Skin of body (tissue), 2 donors: ENCODE measurements around the gene PDYN. TPM values are rescaled to one million over a fixed set of nuclear protein-coding genes. Genes with fewer than 3 reads are reported as not detected.

Experiments
- DNase-seq: peaks from one replicate; lab custom pipeline; 2025; lab: John Stamatoyannopoulos, UW
- total RNA-seq: library from RNA; depleted of rRNA; stranded (reverse); fragments of >200 nt; gene quantifications from one replicate; pipeline ENCODE4 v1.2.3, GENCODE V29; 2014

PDYN gene
- total RNA-seq, 1 donor from 2014 or later = not detected

- no peak for DNase-seq
Measured at GRCh38 chr20:1995531-1996310, 1.9 kb upstream of the PDYN start.

- DNase-seq = no peak
Measured at GRCh38 chr20:1994627-1995026, 769 bp upstream of the PDYN start.

GRCh38 chr20:1992359-1993110, 1.3 kb downstream of the PDYN start:
- no peak for DNase-seq

GRCh38 chr20:1987826-1988225, 6.0 kb downstream of the PDYN start:
- DNase-seq = no peak

GRCh38 chr20:1983301-1983700, 10.6 kb downstream of the PDYN start:
- DNase-seq = no peak

- DNase-seq = no peak
Measured at GRCh38 chr20:1982686-1983085, 11.2 kb downstream of the PDYN start.

GRCh38 chr20:1979106-1979778, 14.6 kb downstream of the PDYN start:
- no peak for DNase-seq

- DNase-seq = no peak
Measured at GRCh38 chr20:1975291-1975690, 18.6 kb downstream of the PDYN start.

- no peak for DNase-seq
Measured at GRCh38 chr20:1973601-1974440, 20.0 kb downstream of the PDYN start.

GRCh38 chr20:1971893-1972586, 21.8 kb downstream of the PDYN start:
- DNase-seq = no peak

GRCh38 chr20:1968964-1969363, 24.9 kb downstream of the PDYN start:
- DNase-seq = no peak

- peak; percentile 40 for DNase-seq
Measured at GRCh38 chr20:1965520-1966351, 28.1 kb downstream of the PDYN start.

GRCh38 chr20:1964659-1965405, 29.0 kb downstream of the PDYN start:
- no peak for DNase-seq

GRCh38 chr20:1964061-1964460, 29.8 kb downstream of the PDYN start:
- DNase-seq = no peak

- no peak for DNase-seq
Measured at GRCh38 chr20:1961374-1961773, 32.5 kb downstream of the PDYN start.

GRCh38 chr20:1959156-1959555, 34.7 kb downstream of the PDYN start:
- DNase-seq = no peak

- no peak for DNase-seq
Measured at GRCh38 chr20:1958426-1958825, 35.4 kb downstream of the PDYN start.

- DNase-seq = no peak
Measured at GRCh38 chr20:1955217-1955616, 38.6 kb downstream of the PDYN start.

GRCh38 chr20:1953621-1954020, 40.2 kb downstream of the PDYN start:
- DNase-seq = no peak
